SKM-1 treated with dmso at 0.1 percent for 144 hours (cell line): ENCODE results near the gene PRKACA.
A peak's percentile ranks its signal among the peaks of the same experiment; 100 is the strongest.

Experiments used
- DNase-seq: peaks from one replicate; lab custom pipeline; 2025; ENCODE audit not compliant: unreplicated experiment; lab: John Stamatoyannopoulos, UW

The PRKACA gene

DNA sequence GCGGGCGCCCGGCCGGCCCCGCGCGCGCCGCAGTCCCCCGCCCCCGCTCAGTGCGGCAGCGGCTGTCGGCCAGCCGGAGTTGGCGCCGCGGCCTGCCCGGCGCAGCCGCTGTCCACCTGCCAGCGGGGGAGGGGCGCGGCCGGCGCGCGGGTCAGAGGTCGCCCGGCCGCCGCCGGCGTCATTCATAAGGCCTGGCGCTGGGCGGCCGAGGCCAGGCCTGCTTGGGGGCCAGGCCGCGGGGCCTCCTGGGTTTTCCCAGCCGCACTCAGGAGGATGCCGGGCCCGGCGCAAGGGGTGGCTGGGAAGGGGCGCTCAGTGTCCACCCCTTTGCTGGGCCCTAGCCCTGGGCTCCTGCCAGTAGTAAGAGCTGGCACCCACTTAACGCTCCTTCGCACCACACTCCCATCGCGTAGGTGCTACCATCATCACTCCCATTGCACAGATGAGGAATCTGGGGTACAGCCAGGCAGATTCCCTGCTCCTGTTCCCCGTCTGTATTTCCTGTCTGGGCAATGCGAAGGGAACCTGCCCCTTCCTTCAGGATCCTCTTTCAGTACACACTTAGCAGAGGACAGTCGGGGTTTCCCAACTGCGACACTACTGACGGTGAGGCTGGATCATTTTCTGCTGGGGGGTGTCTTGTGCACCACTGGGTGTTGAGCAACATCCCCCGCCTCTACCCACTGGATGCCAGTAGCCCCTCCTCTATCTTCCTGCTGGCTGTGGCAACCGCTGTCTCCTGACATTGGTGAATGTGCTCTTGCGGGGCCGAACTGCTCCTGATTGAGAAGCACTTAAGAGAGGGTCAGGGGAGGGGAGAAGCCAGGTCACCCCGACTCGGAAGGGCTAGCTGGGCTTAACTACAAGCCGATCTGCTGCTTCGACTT, 846 bp upstream of the PRKACA start:
- peak; percentile 89 for DNase-seq

- DNase-seq = no peak
Observed at GRCh38 chr19:14116918-14117578, 514 bp downstream of the PRKACA start.

GRCh38 chr19:14116525-14116917, 1.0 kb downstream of the PRKACA start:
- no peak for DNase-seq

GRCh38 chr19:14115756-14116155, 1.8 kb downstream of the PRKACA start:
- DNase-seq = no peak

GRCh38 chr19:14114854-14115253, 2.7 kb downstream of the PRKACA start:
- peak; percentile 86 for DNase-seq

- no peak for DNase-seq
Observed at GRCh38 chr19:14114439-14114838, 3.1 kb downstream of the PRKACA start.

DNA sequence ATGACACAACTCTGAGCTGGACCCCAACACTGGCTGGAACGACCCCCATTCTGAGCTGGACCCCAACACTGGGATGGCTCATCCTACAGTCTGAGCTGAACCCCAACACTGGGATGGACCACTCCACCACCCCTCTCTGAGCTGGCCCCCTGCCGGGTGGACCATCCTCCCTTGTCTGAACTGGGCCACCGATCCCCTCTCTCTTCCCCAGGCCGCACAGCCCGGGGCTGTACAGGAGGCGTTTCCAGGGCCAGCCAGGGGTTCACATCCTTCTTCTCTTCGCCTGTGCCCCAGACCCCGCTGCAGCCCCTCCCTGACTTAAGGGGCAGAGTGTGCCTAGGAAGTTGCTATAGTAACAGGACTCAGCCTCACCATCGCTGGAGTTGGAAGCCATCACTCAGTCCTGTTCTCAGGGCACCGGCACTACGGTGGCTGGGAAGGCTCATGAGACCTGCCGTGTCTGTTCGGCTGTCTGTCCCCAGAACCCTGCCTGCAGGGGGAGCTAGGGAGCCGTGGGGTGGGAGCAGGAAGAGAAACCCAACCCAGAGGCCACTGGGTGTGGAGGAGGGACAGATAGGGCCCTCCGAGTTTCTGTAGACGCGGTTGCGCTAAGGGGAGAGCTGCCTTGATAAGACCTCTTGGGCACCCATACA, 3.7 kb downstream of the PRKACA start:
- DNase-seq = no peak

- no peak for DNase-seq
Observed at GRCh38 chr19:14112809-14113385, 4.7 kb downstream of the PRKACA start.

DNA sequence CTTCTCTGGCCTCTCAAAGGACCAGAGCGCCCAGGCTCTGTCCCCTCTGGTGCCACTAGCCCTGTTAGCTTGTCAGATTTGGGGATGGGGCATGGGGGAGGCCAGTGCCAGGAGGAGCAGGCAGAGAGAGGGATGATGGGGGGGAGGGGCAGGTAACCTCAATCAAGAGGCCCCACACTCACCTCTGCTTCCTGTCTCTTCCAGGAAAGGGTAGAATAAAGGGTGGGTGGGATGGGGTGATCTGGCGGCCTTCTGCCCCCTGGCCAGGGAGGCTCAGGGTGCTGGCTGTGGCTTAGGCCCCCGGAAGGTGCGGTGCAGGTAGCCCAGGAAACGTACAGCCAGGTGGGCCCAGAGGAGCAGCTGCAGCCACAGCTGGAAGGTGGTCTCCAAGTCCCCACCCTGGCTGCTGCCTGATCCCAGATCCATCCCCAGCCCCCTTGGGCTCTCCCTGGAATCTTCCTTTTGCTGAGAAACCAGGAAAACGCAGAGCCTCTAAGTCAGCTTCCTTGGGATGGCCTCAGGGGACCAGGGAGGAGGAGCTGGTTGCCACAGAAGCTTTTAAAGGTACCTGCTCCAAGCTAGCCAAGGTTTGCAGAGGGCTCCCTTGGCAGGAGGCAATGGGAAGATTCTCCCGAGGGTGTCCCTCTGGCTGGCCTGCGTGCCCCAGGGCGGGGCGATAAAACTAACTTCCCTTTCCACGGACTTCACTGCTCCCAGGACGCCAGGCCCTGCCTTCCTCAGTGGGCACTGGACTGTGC, 5.3 kb downstream of the PRKACA start:
- DNase-seq = no peak

DNA sequence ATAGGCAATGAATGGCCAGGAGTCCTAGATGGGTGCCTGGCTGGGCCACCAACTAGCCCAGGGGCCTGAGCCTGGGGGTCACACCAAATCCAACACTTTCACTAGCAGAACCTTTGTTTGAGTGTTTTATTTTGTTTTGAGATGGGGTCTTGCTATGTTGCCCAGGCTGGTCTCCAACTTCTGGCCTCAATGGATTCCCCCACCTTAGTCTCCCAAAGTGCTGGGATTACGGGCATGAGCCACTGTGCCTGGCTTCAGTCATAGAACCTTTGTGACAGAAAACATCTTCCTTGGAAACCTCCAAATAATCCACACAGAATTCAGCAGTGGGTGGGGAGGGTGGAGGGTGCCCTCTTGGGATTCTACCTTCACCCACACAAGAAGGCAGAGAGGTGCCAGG, 6.1 kb downstream of the PRKACA start:
- DNase-seq = no peak

GRCh38 chr19:14110650-14111049, 6.9 kb downstream of the PRKACA start:
- DNase-seq = no peak

DNA sequence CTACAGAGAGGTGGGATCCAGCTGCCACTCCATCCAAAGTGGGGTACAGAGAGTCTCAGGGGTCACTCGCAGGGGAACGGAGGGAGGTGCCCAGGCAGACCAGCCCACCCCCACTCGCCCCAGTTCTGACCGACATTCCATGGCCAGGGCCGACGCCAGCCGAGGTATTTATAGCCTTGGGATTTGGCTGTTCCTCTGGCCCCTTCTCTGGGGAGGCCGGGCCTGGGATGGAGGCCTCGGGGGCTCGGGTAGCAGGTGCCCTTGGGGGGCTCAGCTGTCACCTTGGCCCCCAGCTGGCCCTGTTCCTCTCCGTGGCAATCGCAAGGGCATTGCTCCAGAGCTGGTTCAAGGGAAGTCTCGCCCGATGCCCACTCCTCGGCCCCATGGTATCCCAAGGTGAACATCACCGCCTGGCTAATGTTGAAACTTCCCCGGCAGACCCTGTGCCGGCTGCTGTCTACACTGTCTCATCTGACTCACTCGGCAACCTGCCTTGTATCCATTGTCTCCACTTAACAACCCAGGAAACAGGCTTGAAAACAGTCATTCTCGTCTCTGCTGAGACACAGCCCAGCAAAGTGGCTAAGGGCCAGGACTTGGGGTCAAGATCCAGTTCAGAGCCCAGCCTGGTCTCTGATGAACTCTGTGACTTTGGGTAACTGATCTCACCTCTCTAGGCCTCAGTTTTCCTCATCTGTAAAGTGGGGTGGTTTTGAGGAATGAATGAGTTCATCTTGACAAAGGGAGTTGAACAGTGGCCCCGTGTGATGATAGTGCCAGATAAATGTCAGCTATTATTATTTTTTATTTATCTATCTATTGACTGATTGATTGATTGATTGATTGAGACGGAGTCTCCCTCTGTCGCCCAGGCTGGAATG, 9.7 kb downstream of the PRKACA start:
- DNase-seq = no peak

GRCh38 chr19:14106840-14107239, 10.7 kb downstream of the PRKACA start:
- no peak for DNase-seq

GRCh38 chr19:14105680-14106079, 11.9 kb downstream of the PRKACA start:
- no peak for DNase-seq

DNA sequence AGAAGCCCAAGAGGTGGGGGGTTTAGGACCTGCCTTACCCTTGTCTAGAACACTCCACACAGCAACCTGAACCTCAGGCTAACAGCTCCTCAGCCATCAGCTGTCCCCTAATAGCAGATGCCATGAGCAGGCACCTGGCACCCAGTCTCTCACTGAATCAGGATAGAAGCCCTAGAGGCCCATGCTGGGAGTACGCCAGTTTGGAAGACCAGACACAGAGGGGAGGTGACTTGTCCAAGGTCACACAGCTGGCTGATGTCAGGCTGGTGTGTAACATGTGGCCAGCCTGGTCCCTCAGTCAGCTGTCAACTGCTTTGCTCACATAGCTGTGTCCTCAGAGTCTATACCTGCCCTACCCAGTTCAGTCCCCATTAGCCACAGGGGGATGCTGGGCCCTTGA, 14.3 kb downstream of the PRKACA start:
- DNase-seq = no peak

DNA sequence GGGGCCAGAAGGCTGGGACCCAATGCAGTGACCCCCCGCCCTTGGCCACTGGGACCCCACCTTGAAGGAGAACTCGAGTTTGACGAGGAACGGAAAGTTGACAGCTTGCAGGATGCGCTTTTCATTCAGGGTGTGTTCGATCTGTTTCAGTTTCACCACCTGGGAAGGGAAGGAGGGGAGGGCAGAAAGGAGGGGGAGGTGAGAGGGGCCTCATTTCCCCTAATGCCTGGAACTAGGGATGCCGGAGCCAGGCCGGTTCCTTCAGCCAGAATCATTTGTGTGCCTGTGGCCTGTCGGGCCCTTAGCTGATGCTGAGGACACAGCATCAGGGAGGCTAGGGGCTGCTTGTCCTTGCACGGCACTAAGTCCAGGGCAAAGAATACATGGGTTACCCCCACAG, 14.8 kb downstream of the PRKACA start:
- DNase-seq = no peak

DNA sequence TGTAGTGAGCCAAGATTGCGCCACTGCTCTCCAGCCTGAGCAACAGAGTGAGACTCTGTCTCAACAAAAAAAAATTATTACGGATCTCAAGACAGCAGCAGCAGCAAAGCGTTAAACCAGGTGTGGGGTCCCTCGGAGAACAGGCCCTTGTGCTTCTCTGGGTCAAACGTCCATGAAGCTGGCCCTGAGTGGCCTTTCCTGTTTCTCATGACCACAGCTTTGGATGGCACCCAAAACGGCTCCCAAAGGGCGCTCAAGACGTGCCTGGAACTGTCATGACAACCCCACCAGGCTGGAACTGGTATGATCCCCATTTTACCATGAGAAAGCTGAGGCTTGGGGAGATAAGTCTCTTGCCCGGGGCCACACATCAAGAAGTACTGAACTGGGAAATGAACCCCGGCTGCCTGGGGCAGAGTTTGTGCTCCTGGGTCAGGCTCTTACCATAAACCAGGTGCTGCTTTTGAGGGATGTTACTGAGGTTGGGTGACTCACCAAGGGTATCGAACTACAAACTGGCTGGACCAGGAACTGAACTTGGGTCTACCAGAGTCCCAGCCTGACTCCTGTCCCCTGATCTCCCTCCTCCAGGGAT, 15.4 kb downstream of the PRKACA start:
- no peak for DNase-seq

GRCh38 chr19:14101003-14101545, 16.5 kb downstream of the PRKACA start:
- no peak for DNase-seq

DNA sequence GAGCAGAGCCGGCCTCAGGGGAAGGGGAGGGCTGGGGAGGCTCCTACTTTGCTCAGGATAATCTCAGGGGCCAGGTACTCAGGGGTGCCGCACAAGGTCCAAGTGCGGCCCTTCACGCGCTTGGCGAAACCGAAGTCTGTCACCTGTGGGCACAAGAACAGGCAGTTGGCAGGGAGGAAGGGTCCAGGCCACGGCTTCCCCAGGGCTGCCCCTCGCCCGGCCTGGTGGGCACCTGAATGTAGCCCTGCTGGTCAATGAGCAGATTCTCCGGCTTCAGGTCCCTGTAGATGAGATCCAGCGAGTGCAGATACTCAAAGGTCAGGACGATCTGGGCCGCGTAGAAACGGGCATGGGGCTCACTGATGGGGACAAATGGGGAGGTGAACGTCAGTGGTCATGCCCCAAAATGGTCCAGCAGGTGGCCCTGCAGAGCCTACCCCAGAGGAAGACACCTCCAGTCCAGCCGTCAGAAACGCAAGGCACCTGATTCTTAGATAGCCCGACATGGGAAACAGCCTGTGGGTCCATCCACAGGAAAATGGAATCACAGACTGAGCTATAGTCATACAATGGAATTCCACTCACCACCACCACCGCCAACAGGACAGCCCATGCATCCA, 19.9 kb downstream of the PRKACA start:
- no peak for DNase-seq
